ENCODE measurements around the gene NPIPB2. TPM values are rescaled to one million over a fixed set of nuclear protein-coding genes. Genes with fewer than 3 reads are reported as not detected.

The NPIPB2 gene
- total and polyA plus RNA-seq, 2 of the 8 experiments (the other 6 are each of a cell fraction or from before 2014, with no cell fraction given), result 7.5 to 8.3 TPM

GRCh38 chr16:11903906-11904305 lies 37.9 kb downstream of the NPIPB2 start:
- H2AK5ac ChIP-seq (ENCODE audit: low read depth, low read length), result no peak overlapping the region

More at GRCh38 chr16:11903906-11904305, 37.9 kb downstream of the NPIPB2 start:
- Histone ChIP-seq H3K23ac (ENCODE audit: insufficient read length) (no peak overlapping the region), H4K5ac (ENCODE audit: insufficient read length, low read depth, low read length) (no peak overlapping the region), H4K20me1 (replicated peaks in 1 of 2; ENCODE audit: control insufficient read depth in 1 of 2, insufficient read depth in 2 of 2, low read length in 2 of 2) (peaks cover 3 to 24% of the 10 kb centered on the region in 2 experiments), H2BK5ac (ENCODE audit: low read depth, low read length) (no peak overlapping the region), H3K4ac (replicated peaks; ENCODE audit: insufficient read length, low read depth, low read length) (no peak overlapping the region), H2BK12ac (ENCODE audit: low read depth, low read length) (no peak overlapping the region), H3K18ac (ENCODE audit: extremely low read depth, low read length) (no peak overlapping the region), H3K4me1 (replicated peaks in 1 of 4; ENCODE audit: control insufficient read depth in 3 of 4, insufficient read depth in 4 of 4, low read length in 3 of 4) (no peaks in the 10 kb centered on the region; a peak in 2 of 7 replicates), H3K9me3 (ENCODE audit: insufficient read depth in 2 of 2, low read depth in 1 of 2, low read length in 1 of 2) (no peaks in the 10 kb centered on the region), H4K8ac (ENCODE audit: extremely low read depth, insufficient read depth, low read length) (no peak overlapping the region), H3K14ac (ENCODE audit: insufficient read length) (no peak overlapping the region), H2BK20ac (ENCODE audit: low read length) (no peak overlapping the region), H3K27ac (ENCODE audit: low read depth, low read length) (no peak overlapping the region), H2BK120ac (replicated peaks; ENCODE audit: low read depth, low read length) (no peak overlapping the region), H3K4me2 (ENCODE audit: insufficient read depth in 1 of 2, low read depth in 2 of 2, low read length in 2 of 2) (no peak overlapping the region), H3K9ac (replicated peaks in 1 of 4; ENCODE audit: extremely low read depth in 1 of 4, low read depth in 3 of 4, low read length in 3 of 4) (no peak overlapping the region), H3K56ac (replicated peaks; ENCODE audit: insufficient read length, low read depth, low read length) (no peak overlapping the region), H3K23me2 (ENCODE audit: low read depth, low read length) (no peaks in the 10 kb centered on the region), H3K79me1 (ENCODE audit: low read depth, low read length) (peaks cover 7% of the 10 kb centered on the region), H3K36me3 (ENCODE audit: control insufficient read depth in 2 of 4, insufficient read depth in 4 of 4, low read length in 3 of 4) (peaks cover 0 to 9% (median under 1%) of the 10 kb centered on the region in 4 experiments; a peak in 2 of 8 replicates), H4K91ac (replicated peaks; ENCODE audit: insufficient read length, low read length) (no peak overlapping the region), H2AFZ (ENCODE audit: low read length) (no peak overlapping the region), H3K79me2 (ENCODE audit: control insufficient read depth in 1 of 2, insufficient read depth in 2 of 2, low read length in 2 of 2) (peaks cover 32 to 93% of the 10 kb centered on the region in 2 experiments), H2BK15ac (ENCODE audit: low read length) (no peak overlapping the region), H3K27me3 (replicated peaks in 1 of 4; ENCODE audit: control insufficient read depth in 3 of 4, extremely low read depth in 1 of 4, insufficient read depth in 3 of 4, low read length in 3 of 4) (no peaks in the 10 kb centered on the region), H3K4me3 (ENCODE audit: extremely low read depth in 1 of 4, insufficient read depth in 2 of 4, low read depth in 3 of 4, low read length in 4 of 4) (no peak overlapping the region)
- DNase-seq (ENCODE audit: low read depth in 1 of 2, low spot score in 2 of 2) (no peak), FAIRE-seq (no peak)
- ChIA-PET CTCF (ENCODE audit: partially characterized antibody) (interaction anchor here (2.3 kb wide), 1 partner anchor 164 kb away, joined by 12 read pairs; no protein-coding TSS in a partner anchor), POLR2A (ENCODE audit: partially characterized antibody) (no interaction called here)
- WGBS, 2 experiments (ENCODE audit: extremely low coverage in 1 of 2, insufficient coverage in 1 of 2, insufficient read length in 1 of 2, insufficient replicate concordance in 2 of 2, low coverage in 1 of 2, low lambda C conversion rate in 2 of 2, missing lambda C conversion rate in 1 of 2), result 97% methylated on average over 6 of the region's 6 CpGs; no CpG with 5 or more reads in 1 of the 2 experiments

All from H1 (cell line).